Measurements from ENCODE around the gene ARFGAP1.

The ARFGAP1 gene

DNA sequence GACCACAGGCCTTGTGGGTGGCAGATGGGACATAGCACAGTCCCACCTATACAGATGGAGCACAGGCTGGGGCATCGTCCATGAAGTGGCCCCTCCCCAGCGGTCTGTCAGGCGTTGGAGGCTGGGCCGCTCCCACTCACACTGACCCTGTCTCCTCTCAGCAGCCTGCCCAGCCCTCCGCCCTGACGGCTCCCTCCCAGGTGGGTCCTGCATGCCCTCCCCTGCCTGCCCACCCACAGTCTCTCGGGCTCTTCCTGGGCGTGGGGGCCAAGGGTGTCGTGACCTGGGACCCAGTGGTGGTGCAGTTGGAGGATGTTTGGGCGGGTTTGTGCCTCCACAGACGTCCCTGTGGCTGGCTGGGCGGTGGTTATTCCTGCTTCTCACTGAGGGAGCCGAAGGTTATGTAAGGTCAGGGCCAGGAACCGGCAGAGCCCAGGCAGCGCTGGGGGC, 42.7 kb downstream of the ARFGAP1 start:
- Histone ChIP-seq H3K27me3 (ENCODE audit: insufficient read depth, low read depth, severe bottlenecking) (no peaks in the 10 kb centered on the region), H3K36me3 (no peaks in the 10 kb centered on the region), H3K9me3 (ENCODE audit: severe bottlenecking) (no peaks in the 10 kb centered on the region), H3K4me3 (ENCODE audit: low read depth, low read length) (no peak overlapping the region), H3K27ac (no peak overlapping the region)
- TF ChIP-seq, protein P1, sequence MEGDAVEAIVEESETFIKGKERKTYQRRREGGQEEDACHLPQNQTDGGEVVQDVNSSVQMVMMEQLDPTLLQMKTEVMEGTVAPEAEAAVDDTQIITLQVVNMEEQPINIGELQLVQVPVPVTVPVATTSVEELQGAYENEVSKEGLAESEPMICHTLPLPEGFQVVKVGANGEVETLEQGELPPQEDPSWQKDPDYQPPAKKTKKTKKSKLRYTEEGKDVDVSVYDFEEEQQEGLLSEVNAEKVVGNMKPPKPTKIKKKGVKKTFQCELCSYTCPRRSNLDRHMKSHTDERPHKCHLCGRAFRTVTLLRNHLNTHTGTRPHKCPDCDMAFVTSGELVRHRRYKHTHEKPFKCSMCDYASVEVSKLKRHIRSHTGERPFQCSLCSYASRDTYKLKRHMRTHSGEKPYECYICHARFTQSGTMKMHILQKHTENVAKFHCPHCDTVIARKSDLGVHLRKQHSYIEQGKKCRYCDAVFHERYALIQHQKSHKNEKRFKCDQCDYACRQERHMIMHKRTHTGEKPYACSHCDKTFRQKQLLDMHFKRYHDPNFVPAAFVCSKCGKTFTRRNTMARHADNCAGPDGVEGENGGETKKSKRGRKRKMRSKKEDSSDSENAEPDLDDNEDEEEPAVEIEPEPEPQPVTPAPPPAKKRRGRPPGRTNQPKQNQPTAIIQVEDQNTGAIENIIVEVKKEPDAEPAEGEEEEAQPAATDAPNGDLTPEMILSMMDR (IDR thresholded peaks at IDR 0.05; ENCODE audit: low read depth, low read length), result no peak
- no peak for DNase-seq

DNA sequence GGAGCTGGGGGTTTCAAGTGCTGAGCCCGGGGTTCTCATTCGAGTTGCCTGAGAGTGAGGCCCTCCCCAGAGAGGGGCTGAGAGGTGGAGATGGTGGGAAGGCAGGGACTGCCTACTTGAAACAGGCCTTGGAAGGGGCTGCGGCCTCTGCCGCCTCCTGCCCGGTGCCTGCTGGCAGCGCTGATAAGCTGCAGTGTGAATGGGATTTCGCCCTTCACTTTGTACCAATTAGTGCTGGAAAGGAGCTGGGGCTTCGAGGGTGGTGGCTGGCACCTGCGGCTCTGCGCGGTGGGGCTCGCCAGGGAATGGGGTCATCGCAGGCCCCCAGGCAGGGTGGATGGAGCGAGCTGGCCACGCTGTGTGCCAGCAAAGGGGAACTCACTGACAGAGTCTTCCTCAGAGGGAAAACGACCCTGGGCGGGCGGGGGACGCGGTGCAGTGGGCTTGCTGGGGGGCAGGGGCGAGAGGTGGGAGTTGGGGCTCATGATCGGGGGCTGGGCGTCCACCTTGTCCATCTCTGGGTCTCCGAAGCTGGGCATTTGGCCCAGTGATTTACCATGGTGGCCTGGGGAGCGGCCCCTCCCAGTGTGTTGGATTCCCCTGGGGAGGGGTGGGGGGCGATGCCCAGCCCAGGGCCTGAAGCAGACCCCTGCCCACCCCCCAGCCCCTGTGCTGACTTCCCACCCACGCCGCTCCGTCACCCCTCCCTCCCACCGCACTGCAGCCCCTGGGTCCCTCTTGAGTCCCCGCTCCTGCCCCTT, 43.3 kb downstream of the ARFGAP1 start:
- no peaks in the 10 kb centered on the region for H3K36me3 ChIP-seq
- TF ChIP-seq, protein P1 (IDR thresholded peaks at IDR 0.05; ENCODE audit: low read depth, low read length), result no peak

DNA sequence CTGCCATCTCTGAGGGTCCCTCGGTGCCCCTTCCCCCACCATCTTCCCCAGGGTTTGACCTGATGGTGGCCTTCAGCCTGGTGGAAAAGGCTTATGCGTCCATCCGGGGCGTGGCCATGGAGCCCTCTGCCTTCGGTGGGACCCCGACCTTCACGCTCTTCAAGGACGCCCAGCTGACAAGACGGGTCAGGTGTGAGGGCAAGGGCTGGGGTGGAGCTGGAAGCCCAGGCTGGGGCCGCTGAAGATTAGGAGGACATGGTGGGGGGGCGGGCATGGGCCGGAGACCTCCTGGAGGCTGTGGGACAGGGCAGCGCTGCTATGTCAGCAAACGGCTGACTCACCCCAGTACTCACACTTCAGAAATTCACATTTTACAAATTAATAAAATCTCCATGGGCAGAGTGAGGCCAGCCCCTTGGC, 43.9 kb downstream of the ARFGAP1 start:
- TF ChIP-seq, protein P1 (IDR thresholded peaks at IDR 0.05; ENCODE audit: low read depth, low read length), result no peak
- H3K4me3 ChIP-seq (ENCODE audit: low read depth, low read length), result no peak overlapping the region
- no peaks in the 10 kb centered on the region for H3K27me3 ChIP-seq (ENCODE audit: insufficient read depth, low read depth, severe bottlenecking)

More for the DNA sequence above, 43.3 kb downstream of the ARFGAP1 start:
- Histone ChIP-seq H3K9me3 (ENCODE audit: severe bottlenecking) (no peaks in the 10 kb centered on the region), H3K4me3 (ENCODE audit: low read depth, low read length) (no peak overlapping the region), H3K27me3 (ENCODE audit: insufficient read depth, low read depth, severe bottlenecking) (no peaks in the 10 kb centered on the region), H3K27ac (no peak overlapping the region)
- no peak for DNase-seq

DNA sequence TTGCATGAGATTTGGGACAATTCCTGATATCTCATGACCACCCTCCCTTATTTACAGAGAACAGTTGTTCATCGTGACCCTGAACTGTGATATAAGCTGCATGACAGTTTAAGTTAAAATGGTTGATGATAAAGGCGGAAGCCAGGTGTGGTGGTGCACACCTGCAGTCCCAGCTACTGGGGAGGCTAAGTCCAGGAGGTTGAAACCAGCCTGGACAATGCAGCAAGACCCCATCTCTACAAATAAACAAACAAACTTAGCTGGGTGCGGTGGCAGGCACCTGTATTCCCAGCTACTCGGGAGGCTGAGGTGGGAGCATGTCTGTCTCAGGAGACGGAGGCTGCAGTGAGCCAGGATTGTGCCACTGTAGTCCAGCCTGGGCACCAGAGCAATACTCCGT, 44.4 kb downstream of the ARFGAP1 start:
- H3K27me3 ChIP-seq (ENCODE audit: insufficient read depth, low read depth, severe bottlenecking), result no peaks in the 10 kb centered on the region
- H3K4me3 ChIP-seq (ENCODE audit: low read depth, low read length), result no peak overlapping the region
- no peak overlapping the region for H3K27ac ChIP-seq
- DNase-seq, result no peak
- H3K36me3 ChIP-seq, result no peaks in the 10 kb centered on the region
- TF ChIP-seq, protein P1 (IDR thresholded peaks at IDR 0.05; ENCODE audit: low read depth, low read length), result no peak
- no peaks in the 10 kb centered on the region for H3K9me3 ChIP-seq (ENCODE audit: severe bottlenecking)

More for the DNA sequence above, 43.9 kb downstream of the ARFGAP1 start:
- Histone ChIP-seq H3K36me3 (no peaks in the 10 kb centered on the region), H3K27ac (no peak overlapping the region), H3K9me3 (ENCODE audit: severe bottlenecking) (no peaks in the 10 kb centered on the region)
- DNase-seq, result no peak

DNA sequence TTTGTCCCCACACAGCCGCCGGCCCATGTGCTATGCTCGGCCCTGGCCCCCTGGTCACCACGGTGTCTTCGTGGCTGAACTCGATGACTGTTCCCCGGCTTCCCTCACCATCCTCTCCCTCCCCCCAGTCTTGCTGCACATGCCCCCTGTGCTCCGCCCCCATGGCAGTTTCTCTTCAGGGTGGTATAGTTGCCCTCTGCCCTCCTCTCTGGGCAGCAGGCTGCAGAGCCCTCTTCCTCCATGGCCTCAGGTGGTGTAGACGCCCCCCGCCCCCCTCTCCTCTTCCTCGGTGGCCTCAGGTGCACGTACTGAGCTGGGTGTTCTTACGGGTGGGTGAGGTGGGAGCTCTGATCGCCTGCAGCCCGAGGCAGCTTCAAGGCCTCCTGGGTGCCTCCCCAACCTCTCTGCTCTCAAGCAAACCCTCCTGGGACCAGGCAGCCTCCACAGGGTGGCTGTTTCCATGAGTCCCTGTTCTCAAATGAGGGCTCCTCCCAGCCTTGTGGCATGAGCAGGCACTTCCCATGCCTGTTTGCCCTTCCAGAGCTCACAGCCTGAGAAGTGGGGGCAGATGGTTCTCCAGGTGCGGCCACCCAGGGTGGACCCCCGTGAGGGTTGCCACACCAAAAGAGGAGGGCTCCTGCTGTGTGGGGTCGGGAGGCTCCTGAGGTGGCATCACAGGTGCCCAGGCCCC, 45.1 kb downstream of the ARFGAP1 start:
- no peak overlapping the region for H3K27ac ChIP-seq
- no peaks in the 10 kb centered on the region for H3K9me3 ChIP-seq (ENCODE audit: severe bottlenecking)
- TF ChIP-seq, protein P1 (IDR thresholded peaks at IDR 0.05; ENCODE audit: low read depth, low read length), result no peak
- H3K36me3 ChIP-seq, result no peaks in the 10 kb centered on the region
- no peak overlapping the region for H3K4me3 ChIP-seq (ENCODE audit: low read depth, low read length)
- H3K27me3 ChIP-seq (ENCODE audit: insufficient read depth, low read depth, severe bottlenecking), result no peaks in the 10 kb centered on the region
- DNase-seq, result no peak

All from WERI-Rb-1 (cell line).